ENCODE measurements around the gene TP63.
"Not testable (repeated sequence)": the region's sequence is repeated elsewhere in the genome, so short reads cannot be mapped to it uniquely, and the experiment has no call there.

Gene TP63

GRCh38 chr3:189744235-189744634, 113.0 kb downstream of the TP63 start:
- DNase-seq = no peak
- in situ Hi-C loops (cut with HindIII; ENCODE audit: low pct_ligation_motif_present, low sequenced_read_pairs) = no loop called here
- H3K27me3 ChIP-seq (replicated peaks) = no peaks in the 10 kb centered on the region

GRCh38 chr3:189745622-189746021, 114.4 kb downstream of the TP63 start:
- no peaks in the 10 kb centered on the region for H3K27me3 ChIP-seq (replicated peaks)
- no peak overlapping the region for H3K27ac ChIP-seq
- no peaks in the 10 kb centered on the region for H3K36me3 ChIP-seq (replicated peaks)
- no peak for DNase-seq
- H3K4me3 ChIP-seq (ENCODE audit: low read depth, low read length) = no peak overlapping the region
- in situ Hi-C loops (cut with HindIII; ENCODE audit: low pct_ligation_motif_present, low sequenced_read_pairs) = no loop called here
- TF ChIP-seq CTCF (IDR thresholded peaks at IDR 0.05; ENCODE audit: low read depth, low read length, missing control alignments) = no peak

More at GRCh38 chr3:189744235-189744634, 113.0 kb downstream of the TP63 start:
- no peaks in the 10 kb centered on the region for H3K36me3 ChIP-seq (replicated peaks)
- no peak overlapping the region for H3K4me3 ChIP-seq (ENCODE audit: low read depth, low read length)
- peak; percentile 23 for TF ChIP-seq CTCF (IDR thresholded peaks at IDR 0.05; ENCODE audit: low read depth, low read length, missing control alignments)
- no peak overlapping the region for H3K27ac ChIP-seq

GRCh38 chr3:189748046-189748445, 116.9 kb downstream of the TP63 start:
- TF ChIP-seq CTCF (IDR thresholded peaks at IDR 0.05; ENCODE audit: low read depth, low read length, missing control alignments) = no peak
- Histone ChIP-seq H3K36me3 (replicated peaks) (no peaks in the 10 kb centered on the region), H3K27ac (no peak overlapping the region), H3K4me3 (ENCODE audit: low read depth, low read length) (no peak overlapping the region), H3K27me3 (replicated peaks) (no peaks in the 10 kb centered on the region)
- in situ Hi-C loops (cut with HindIII; ENCODE audit: low pct_ligation_motif_present, low sequenced_read_pairs) = no loop called here
- DNase-seq = no peak

DNA sequence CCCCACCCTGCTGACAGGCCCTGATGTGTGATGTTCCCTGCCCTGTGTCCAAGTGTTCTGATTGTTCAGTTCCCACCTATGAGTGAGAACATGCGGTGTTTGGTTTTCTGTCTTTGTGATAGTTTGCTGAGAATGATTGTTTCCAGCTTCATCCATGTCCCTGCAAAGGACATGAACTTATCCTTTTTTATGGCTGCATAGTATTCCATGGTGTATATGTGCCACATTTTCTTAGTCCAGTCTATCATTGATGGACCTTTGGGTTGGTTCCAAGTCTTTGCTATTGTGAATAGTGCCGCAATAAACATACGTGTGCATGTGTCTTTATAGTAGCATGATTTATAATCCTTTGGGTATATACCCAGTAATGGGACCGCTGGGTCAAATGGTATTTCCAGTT, 119.8 kb downstream of the TP63 start:
- in situ Hi-C loops (cut with HindIII; ENCODE audit: low pct_ligation_motif_present, low sequenced_read_pairs) = not testable (repeated sequence)

DNA sequence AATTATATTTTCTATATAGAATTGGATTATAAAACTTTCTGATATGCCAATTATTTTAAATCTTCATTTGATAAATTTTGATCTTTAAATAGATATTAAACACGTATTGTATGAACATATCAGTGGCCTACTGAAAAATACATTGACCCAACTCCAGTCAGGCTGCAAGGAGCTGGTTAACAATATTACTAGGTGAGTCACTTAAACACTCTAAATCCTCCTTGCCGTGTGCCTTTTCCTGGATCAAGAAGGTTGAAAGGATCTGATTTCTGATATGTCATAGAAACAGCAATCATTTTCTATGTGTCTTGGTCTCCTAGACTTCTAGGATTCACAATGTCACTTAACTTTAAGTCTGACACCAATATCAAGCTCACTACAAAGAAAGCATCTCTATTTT, 123.2 kb downstream of the TP63 start:
- in situ Hi-C loops (cut with HindIII; ENCODE audit: low pct_ligation_motif_present, low sequenced_read_pairs) = no loop called here
- Histone ChIP-seq H3K27ac (no peak overlapping the region), H3K27me3 (replicated peaks) (no peaks in the 10 kb centered on the region), H3K36me3 (replicated peaks) (no peaks in the 10 kb centered on the region), H3K4me3 (ENCODE audit: low read depth, low read length) (no peak overlapping the region)
- no peak for TF ChIP-seq CTCF (IDR thresholded peaks at IDR 0.05; ENCODE audit: low read depth, low read length, missing control alignments)
- no peak for DNase-seq

More for the DNA sequence above, 119.8 kb downstream of the TP63 start:
- H3K4me3 ChIP-seq (ENCODE audit: low read depth, low read length); H3K27ac ChIP-seq; H3K27me3 ChIP-seq (replicated peaks); H3K36me3 ChIP-seq (replicated peaks); DNase-seq: not testable (repeated sequence)

- in situ Hi-C loops (cut with HindIII; ENCODE audit: low pct_ligation_motif_present, low sequenced_read_pairs) = no loop called here
- no peak overlapping the region for H3K4me3 ChIP-seq (ENCODE audit: low read depth, low read length)
- TF ChIP-seq CTCF (IDR thresholded peaks at IDR 0.05; ENCODE audit: low read depth, low read length, missing control alignments) = no peak
- DNase-seq = no peak
- no peaks in the 10 kb centered on the region for H3K27me3 ChIP-seq (replicated peaks)
- no peak overlapping the region for H3K27ac ChIP-seq
- H3K36me3 ChIP-seq (replicated peaks) = no peaks in the 10 kb centered on the region
Measured at GRCh38 chr3:189756582-189757078, 125.4 kb downstream of the TP63 start.
